Measurements from ENCODE around the gene RAB30.

Gene RAB30, protein sequence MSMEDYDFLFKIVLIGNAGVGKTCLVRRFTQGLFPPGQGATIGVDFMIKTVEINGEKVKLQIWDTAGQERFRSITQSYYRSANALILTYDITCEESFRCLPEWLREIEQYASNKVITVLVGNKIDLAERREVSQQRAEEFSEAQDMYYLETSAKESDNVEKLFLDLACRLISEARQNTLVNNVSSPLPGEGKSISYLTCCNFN

DNA sequence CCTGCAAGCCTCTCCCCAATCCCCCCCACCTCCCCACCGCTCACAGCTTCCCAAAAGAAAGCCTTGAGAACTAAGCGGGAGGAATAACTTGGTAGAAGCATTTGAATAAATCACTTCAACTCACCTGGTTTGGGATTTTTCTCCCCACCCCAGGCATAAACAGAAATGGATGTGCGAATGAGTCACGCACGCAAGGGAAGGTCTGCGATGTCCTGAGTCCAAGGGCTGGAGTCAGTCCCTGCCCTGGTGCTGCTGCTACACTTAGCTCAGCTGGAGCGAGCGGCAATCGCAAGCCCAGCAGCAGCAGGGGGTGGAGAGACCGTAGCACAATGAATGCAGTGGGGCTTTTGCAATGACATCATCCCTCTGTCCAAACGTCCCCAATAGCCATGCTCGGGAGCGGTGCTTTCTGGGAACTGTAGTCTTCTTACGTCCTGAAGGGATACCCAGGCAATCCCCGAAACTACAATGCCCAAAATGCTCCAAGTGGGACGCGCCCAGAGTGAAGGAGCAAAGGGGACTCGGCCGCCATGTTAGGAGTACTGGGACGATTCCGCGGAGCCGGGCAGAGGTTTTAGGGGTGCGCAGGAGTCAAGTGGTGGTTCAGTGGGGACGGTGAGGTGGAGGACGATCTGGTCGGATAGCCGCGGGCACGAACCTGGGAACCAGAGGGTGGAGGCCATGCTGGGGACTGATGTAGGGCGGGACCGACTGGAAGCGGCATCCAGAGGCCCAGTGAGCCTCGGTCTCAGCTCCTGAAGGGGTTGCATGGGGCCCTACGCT is at the start of gene RAB30:
Gene RAB30 (minus strand): TSS at position 331 of the 783 bp plus-strand sequence. CDS start 74,581 bp downstream, outside the sequence.
- peak; percentile 100 for DNase-seq

DNA sequence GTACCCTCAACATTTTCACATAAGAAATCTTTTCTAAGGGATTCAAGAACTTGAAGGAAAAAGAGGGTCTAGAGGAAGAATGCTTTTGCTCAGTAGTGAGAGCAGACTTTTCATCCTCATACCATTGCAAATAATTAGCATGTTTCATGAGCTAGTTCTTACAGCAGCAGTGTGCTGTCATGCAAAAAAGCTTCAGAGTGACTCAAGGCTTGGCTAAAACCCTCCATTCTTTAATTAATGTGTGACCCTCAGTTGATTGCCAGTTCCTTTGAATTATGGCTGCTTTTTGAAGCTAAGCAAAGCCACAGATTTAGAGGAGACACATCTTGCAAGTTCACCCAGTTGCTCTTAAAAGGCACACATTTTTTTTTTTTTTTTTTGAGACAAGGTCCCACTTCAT is 48.6 kb upstream of the RAB30 start:
- no peak for DNase-seq

DNA sequence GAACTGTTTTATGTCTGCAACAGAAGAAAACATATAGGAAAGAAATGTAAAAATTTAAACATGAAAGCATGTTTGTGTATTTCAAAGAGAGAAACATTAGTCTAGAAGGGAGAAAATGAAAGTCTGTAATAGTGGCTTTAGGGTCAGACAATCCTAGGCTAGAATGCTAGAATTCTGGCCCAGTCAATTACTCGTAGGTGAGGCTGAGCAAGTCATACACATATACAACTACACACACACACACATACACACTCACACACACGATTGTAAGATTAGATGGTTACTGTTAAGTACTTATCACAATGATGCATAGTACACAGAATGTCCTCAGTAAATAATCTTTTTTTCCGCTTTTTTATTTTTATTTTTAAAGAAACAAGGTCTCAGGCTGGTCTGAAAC is 47.5 kb upstream of the RAB30 start:
- no peak for DNase-seq

DNA sequence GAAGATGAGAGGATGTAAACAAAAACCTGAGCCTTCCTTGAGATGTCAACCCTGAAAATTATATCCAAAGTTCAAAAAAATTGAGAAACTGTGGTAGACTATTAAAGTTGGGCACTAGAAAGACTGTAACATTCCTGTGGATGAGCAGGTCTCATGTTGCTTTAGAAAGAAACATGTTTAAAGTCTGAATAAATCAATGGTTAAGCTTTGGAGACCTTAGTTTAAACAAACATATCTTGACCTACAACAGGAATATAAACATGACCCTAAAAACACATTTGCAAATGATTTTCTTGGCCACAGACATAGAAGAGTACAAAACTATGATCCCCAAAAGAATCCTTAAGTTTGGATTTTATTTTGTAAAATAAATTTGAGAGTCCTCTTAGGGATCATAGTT is 47.1 kb upstream of the RAB30 start:
- DNase-seq: no peak

DNA sequence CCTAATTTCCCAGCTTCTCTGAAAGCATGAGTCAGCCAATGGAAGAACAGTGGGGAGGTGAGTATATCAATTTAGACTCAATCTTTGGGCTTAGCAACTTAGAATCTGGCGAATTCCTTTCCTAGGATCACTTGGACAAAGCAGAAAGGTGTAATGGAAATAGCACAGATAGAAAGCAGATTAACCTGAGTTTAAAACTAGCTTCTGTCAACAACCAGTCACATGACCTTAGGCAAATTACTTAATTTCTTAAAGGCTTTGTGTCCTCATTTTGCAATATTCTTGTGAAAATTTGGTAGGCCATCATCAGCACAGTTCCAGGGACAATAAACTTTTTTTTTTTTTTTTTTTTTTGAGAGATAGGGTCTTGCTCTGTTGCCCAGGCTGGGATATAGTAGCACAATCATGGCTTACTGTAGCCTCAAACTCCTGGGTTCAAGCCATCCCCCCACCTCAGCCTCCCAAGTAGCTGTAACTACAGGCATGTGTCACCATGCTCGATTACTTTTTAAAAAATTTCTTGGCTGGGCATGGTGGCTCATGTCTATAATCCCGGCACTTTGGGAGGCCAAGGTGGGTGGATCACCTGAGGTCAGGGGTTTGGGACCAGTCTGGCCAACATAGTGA is 44.4 kb upstream of the RAB30 start:
- DNase-seq: no peak

DNA sequence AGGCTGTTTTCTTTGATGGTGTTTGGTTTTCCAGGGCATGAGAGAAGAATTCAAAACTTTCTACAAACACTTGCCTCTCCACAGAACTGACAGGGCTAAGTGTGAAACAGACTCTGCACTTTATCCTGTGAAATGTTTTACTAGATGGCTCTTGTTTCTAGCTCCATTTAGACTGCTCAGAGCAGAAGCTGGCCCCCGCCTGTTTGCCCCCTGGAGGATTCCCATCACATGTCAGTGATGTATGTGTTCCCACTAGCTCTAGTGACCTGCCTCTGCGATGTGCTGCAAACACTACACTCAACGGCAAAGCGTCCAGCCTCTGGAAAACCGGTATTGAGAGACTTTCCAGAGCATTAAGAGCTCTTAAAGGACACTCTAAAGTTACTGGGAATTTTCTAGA is 43.9 kb upstream of the RAB30 start:
- no peak for DNase-seq

DNA sequence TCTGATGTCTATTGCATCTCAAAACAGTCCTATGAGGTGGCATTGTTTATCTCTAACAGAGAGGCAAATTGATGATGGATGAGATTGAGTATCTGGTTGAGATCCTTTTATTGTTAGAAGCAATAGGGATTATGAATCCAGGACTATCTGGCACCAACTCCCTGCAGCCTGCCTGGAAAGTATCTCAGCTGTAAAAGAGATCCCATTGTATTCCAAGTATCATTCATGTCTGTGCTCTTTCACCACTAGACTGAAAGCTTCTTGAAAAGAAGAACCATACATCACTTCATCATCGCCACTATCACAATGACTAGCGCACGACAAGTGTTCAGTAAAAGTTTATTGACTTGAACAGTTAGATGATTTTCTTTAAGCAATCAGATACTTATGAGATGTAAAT is 43.3 kb upstream of the RAB30 start:
- no peak for DNase-seq

DNA sequence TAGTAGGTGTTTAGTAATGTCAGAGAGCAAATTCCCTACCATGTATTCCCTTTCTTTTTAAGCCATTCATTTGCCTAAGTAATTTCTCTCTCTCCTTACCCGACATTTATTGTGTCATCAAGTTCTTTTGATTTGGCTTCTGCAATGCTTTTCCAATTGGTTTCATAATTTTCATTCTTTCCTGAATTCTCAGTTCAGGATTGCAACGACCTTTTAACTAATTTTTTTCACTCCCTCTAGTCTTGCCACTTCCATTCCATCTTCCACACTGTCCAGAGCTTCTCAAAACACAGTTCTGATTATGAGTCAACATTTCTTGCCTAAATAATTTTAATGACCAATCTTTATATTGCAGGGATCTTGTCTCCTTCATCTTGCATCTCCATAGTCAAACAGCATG is 41.2 kb upstream of the RAB30 start:
- no peak for DNase-seq

DNA sequence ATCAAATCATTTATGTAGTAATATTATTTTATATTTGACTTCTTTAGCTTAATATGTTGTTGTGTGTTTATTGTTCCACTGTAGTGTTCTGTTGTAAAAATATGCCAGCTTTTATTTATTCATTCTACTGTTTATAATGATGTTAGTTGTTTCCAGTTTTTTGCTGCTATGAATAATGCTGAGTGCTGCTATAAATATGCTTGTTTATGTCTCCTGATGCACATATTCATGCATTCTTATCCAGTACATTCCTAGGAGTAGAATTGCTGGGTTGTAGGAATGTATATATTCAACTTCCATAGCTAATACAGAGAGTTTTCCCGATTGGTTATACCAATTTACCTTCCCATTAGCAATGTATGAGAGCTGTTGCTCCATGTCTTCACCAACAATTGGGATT is 33.5 kb upstream of the RAB30 start:
- no peak for DNase-seq

DNA sequence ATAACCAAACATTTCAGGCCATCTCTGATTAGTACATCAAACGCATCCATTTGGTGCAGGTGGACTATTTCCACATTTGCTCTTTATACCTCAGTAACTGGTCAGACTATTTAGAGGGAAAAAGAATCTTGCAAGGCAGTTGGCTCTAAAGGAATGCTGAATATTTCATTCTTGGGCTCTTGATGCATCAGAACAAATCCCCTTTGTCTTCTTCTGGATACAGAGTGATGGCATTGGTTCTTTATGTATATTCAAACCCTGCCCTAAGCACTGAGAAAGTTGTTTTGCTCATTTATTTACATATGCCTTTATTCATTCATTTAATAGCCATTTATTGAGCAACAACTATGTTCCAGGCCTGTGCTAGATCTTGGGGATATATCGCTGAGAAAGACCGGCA is 31.1 kb upstream of the RAB30 start:
- DNase-seq: no peak

DNA sequence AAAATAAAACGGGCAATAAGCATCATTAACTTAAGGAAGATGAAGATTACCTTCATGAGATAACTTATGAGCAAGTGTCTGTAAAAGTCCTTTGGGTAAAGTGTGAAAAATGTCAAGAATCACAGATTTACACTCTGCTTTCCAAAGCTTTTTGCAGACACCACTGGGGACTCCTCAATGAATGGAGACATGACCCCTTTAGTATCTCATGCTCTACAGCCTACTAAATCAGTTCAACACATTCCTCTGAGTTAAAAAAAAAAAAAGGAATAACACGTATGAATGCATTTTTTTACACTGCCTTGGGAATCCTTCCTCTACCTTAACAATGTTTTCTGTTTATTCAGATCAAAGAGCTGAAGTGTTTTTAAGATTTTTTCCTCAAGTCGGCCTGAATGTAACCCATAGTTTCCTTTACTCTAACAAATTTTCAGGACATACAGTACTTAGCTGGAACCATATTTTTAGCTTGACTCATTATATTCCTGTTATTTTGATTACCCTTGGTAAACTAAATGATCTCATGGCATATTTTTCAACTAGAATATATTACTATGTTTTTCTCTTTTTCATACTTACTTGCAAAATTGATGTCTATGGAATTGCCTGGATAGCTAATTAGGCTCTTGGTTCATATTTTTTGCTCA is 25.9 kb upstream of the RAB30 start:
- DNase-seq: no peak

DNA sequence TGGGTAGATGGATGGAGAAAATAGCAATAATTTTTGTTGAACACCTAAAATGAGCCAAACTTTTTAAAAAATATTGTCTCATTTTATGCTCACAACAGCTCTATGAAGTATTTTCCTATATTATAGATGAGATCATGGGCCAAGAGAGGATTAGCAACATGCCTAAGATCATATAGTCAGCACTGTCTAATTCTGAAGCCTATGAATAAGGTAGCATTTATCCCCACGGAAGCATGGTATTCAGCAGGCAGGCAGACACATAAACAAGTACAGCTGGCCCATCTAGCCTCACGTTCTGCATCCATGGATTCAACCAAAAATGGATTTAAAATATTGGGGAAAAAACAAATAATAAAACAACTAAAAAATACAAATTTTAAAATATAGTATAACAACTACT is 21.9 kb upstream of the RAB30 start:
- DNase-seq: no peak

DNA sequence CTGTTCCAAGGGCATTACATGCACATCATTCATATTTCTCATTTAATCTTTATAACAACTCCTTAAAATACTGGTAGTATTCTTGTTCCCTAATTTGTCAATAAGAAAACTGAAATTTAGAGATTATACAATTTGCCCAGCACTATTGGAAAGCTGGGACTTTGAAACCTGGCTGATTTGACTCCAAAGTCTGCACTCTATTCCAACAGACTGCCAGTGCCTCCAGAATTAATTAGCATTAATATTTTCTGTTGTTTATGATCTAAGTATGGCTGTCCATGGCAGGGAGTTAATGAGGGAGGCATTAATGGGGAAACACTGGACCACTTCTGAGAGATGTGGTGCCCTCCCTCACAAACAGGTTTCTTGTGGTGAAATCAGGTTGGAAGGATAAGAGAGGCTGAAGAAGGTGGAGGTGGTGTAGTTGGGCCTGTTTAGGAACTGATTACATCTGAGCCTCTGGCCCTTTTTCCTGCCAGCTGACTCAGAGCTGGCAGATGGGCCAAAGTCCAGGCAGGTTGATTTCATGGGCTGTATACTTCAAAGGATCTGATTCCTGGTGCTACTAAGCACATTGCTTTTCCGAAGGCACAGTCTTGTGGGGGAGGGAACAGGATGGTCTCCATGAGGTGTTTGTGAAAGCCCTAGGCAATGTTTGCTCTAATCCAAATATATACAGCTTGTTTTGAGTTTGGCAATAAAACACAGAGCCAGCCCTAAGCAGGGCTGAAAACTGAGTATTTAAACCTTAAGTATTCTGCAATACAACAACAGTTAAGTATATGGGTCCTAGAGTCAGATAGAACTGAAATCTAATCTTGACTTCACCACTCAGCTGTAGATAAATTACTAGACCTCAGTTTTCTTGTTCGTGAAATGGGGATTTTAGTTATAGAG is 21.0 kb upstream of the RAB30 start:
- DNase-seq: peak; percentile 76 to 85

DNA sequence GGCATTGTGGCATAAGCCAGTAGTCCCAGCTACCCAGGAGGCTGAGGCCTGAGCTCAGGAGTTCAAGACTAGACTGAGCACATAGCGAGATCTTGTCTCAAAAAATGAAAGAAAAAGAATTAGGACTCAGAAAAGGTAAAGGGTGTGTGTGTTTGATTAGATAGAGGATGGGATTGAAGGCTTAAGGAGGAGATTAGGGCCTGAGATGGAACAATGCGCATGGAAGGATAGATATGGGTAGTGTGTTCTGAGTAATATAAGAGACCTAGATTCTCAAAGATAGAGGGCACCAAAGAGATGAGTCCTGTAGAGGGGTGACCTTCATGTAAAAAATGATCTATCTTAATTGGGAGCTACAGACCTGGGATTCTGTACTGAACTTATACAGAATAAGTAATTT is 17.3 kb upstream of the RAB30 start:
- peak; percentile 6 to 12 for DNase-seq

DNA sequence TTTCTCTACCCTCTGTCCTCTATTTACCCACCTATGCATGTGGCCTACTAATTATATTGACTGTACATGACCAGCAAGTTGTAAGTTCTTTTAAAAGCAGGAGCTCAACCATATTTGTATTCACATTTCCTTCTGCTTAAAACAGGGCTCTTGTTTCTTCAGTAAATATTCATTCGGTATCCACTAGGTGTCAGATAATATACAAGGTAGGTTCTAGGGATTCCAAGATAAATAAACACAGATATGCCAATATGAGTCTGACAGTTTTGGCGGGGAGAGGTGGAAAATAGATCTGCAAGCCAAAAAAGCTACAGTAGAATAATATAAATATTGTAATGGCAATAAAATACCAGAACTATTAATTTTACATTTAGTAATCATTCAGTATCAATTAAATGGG is 15.3 kb upstream of the RAB30 start:
- DNase-seq: peak; percentile 50 to 56

DNA sequence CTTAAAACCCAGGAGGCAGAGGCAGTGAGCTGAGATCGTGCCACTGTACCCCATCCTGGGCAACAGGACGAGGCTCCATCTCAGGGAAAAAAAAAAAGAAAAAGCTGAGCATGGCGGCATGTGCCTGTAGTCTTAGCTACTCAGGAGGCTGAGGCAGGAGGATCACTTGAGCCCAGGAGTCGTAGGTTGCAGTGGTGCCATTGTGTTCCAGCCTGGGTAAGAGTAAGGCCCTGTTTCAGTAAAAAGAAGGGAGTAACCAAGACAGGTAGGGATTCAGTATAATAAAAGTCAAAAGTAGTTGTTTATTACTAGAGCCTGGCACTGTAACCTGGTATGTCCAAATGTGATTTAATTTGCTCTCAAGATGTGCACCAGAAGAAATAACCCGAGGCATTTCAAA is 8.1 kb upstream of the RAB30 start:
- DNase-seq: no peak

DNA sequence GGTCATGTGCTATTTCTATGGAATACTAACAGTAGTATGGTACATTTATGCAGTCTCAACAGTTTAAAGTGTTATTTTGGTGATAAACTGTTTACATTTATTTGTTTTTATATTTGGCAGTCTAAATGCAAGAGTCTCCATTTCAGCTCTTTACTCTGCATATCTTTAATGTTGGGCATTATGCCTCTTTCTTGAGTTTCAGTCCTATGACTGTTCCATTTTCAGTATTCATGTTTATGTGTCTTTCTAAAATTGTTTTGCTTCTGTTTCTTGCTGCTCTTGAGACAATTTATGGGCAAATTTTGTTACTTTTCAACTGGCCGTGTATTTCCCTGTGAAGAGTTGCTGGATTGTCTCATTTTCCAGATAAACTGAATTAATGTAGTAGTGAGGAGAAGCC is 6.6 kb upstream of the RAB30 start:
- no peak for DNase-seq

DNA sequence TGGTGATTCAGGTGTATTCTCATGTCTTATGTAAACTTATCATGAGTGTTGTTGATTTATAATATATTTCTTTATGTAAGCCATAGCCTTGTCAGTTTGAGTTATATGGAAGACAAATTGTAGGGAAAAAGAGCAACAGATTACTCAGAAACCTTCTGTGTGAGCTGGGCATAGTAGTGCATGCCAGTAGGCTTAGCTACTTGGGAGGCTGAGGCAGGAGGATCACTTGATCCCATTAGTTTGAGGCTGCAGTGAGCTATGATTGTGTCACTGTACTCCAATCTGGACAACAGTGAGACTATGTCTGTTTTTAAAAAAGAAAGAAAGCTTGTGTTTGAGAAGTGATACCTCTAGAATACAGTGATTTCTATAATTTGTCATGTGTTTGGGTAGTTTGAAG is 2.2 kb upstream of the RAB30 start:
- no peak for DNase-seq

DNA sequence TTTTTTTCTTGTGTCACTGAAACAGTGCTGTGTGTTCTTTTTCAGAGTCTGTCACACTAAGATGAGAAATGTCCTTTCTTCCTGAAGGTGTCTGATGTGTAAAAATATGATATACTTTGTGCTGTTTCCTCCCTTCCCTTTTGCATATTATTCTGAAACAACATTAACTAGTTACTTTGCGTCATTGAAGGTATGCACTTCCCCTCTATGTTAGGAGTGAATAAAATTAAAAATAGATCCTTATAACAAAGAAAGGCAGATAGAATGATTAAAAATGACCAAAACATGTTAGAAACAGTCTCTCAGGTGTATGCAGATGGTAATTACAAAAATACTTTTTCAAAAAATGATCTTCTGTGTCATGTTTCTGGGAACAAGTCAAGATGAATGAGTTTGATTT is 1.6 kb upstream of the RAB30 start:
- DNase-seq: no peak

DNA sequence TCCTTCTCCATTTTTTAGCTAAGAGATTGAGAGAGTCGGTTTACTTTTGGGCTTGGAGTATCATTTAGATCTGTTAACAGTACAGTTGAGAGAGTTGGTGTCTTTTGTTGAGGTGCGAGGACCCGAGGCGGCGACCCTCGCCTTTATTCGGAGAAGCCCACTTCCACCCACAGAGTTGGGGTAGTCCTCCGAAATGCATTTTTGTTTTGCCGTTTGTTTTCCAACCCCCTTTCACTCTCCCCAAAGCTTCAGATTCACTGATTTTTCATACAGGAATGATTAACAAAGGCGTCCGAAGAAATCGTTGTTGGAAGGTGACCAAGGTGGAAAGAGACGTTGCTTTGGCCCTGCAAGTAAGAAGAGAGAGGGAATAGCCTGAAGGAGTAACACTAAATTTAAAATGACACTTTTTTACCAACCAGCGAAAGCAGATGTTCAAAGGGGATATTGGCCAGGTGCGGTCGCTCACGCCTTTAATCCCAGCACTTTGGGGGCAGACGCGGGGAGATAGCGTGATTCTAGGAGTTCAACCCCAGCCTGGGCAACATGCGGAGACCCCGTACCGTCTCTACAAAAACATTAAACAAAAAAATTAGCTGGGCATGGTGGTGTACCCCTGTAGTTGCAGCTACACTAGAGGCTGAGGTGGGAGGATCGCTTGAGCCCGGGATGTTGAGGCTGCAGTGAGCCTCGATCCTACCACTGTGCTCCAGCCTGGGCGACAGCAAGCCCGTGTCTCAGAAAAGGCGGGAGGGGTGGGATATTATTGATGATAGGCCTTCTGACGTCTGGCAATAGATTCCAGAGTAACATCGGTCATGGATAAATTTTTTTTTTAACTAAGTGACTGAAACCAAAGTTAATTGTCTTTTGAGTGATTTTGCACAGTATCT is 899 bp upstream of the RAB30 start:
- DNase-seq: peak in 1 of 2 experiments; percentile 29

DNA sequence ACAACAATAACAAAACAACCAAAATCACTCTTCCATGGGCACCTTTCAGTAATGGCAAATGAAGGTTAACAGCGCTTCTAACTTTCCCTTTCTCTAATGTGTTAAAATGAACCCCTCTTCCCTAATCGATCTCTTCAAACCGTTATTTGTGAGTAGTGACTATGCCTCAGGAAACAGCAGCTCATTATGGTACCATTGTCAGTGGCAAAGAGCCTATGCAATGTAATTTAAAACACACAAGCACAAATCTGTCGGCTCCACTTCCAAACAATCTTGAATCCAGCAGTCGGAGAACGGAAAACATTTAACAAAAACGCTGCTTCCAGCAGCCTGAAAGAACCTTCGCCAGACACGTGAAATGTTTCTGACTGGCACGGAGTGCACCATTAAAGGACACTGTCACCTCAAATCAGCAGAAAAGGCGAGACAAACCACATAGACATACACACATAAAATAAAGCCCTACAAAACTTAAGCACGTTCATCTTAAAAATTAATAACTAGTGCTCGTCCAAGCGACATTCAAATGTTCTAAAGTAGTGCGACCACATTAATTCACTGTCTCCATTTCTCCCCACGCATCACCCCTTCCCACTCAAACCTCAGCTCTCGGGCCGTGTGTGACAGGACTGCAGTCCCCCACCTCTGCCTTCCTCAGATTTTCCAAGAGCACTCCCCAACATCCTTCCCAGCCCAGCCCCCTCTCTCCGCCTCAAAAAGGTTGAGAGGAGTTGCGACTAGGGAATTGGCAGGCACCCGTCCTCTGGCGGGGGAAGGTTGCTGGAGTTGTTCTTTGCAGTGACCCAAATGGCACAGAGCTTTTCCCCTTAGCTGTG is 748 bp downstream of the RAB30 start:
- peak in 1 of 2 experiments; percentile 74 for DNase-seq

Data from NCI-H526 (cell line).